NCI-H1417 treated with DMSO at 0.1 percent for 48 hours (cell line): ENCODE results near the gene ATP6V0C.
A peak's percentile ranks its signal among the peaks of the same experiment; 100 is the strongest.

Experiments used
- DNase-seq: peaks from one replicate; lab custom pipeline; 2025; lab: John Stamatoyannopoulos, UW

Gene ATP6V0C

DNA sequence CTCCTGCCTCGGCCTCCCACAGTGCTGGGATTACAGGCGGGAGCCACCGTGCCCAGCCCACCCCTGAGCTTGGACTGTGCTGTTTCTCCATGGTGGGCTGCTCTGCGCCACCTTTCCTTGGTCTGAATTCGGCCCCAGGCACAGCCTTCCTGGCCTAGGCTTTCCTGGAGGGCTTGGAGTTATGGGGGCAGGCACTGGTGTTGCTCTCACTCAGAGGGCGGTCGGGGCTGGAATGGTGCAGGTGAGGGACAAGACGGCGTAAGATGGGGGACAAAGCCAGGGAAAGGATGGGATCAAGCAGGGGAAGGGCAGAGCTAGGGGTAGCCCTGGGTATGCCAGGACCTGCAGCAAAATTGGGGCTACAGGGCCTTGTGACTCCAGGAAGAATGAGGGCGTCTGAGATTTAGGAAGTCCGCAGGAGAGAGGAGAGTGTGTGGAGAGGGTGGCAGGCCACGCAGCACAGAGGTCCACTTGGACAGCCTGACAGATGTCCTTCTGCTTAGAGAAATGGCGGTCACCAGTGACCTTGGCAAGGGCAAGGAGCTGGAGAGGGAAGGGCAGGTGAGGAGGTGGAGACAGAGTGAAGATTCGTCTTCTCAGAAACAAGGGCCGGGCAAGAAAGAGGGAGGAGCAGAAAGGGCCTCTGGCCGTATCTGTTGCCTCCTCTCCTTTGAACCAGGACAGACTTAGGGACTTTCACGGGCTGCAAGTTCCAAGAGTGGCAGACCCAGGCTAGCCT lies 1.6 kb upstream of the ATP6V0C start:
- no peak for DNase-seq

DNA sequence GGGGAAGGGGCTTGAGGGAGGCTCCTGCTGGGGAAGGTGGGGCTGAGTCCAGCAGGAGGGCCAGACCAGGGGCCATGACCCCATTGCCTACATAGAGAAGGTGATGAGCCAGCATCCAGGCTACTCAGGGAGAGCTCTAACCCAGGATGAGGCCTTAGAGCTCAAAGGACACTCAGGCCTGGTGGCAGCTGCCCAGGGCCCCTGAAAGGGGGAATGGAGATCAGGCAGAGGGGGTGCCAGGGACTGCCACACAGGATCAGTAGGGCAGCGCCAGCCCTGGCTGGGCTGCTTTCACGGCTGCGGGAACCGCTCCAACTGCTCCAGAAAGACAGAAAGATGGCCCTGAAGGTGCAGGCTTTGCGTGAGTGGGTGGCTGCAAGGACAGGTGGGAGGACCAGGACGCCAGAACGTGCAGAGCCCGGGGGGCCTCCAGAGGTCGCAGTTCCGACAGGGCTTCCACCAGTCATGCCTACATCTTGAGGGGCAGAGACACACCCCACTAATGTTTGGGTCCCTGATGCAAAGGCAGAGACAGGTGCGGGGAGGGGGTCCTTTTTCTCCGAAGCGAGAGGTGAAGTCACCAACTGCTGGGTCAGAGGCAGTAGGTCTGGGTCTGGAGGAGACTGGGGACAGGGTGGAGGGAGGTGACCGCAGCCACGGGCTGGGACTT lies 882 bp upstream of the ATP6V0C start:
- DNase-seq, result no peak

DNA sequence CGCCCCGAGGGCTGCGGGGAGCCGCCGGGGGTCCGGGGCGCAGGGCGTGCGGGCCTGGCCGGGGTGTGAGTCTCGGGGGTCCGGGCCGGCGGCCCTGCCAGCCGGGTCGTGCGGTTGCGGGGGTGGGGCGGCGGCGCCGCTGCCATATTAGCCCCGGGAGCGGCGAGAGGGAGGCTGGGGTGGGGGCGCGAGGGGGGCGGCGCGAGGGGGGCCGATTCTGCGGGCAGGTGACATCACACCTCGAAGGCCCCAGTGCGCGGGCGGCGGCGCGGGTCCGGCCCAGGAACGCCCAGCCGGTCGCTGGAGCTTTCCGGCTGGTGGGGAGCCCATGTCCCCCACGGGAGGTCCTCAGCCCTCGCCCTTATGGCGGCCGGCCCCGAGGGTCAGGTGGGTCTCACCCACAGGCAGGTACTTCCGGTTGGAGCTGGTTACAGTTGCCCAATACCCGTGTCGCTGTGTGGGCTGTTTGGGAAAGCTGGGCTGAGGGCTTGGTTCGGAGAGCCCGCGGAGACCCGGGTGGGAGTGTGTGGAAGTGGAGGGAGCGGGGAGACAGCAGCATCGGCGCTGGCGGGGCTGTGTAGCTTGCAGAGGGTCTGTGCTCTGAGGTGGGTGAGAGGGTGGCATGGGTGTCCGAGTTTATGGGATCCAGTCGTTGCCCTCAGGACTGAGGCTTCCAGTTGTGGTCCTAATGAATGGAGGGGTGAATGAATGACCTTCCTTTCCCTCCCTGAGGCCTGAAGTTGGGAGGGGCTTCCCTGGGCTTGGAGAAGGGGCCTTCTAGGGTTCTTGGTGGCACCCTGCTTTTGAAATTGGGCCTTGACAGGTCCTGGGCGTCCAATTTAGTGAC lies 804 bp downstream of the ATP6V0C start:
- no peak for DNase-seq

DNA sequence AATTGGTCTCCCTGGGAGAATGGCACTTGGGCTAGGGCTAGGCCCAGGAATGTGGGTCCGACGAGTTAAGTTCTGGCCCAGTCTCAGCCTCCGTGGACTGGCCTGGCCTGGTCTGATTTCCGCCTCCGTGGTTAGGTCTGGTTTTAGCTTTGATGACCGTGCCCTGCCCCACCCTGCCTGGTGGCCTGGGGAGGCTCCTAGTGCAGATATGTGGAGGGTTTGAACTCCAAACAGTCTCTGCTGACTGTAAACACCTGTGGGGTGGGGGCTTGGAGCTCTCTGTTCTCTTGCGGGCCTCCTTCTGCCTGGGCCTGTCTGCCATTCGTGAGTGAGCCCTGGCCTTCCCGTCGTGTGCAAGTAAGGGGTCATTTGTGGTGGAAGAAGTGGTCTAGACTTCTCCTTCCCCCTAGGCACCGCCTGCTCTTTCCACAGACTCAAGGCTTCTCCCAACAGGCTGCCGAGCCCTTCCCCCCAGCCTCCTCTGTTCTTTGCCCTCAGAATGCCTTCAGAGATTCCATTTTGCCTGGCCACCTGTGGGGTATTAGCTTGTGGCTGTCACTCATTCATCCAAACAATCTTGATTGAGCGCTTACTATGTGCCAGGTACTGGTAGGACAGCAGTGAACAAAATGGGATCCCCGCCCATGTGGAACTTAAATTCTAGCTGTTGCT lies 1.6 kb downstream of the ATP6V0C start:
- DNase-seq, result no peak

DNA sequence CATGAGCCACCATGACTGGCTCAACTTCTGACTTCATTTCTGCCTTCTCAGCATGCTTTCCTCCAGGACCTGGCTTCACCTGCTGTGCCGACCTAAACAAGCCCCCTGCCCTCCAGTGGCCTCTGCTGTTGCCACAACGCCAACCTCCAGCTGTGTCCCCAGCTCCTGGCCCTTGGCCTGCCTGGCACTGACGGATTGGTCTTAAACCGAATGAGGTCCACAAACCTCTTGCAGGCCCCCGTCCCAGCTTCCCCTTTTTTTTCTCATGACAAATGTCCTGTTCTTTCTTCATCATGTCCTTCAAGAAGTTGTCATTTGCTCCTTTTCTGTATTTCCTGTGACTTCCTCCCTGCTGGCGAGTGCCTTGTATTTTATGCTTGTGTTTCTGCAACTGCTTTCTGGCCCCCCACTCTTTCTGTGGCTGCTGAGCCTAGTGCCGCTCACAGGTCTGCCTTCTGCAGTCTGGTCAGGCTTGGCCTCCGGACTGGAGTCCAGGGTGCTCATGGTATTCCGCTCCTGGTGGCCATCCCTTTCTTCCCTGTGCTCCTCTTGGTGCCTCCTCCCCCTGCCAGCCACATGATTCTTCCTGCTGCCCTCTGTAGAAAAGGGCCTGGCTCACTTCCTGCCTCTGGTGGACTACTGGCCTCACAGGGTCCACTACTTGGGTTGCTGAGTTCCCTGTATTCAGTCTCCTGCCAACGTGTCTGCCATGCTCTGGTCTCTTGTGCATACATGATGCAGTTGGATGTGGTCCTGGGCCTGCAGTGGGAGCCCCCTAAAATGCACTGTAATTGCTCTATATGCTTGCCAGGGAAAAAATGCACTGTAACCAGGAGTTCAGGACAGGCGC lies 2.9 kb downstream of the ATP6V0C start:
- no peak for DNase-seq

DNA sequence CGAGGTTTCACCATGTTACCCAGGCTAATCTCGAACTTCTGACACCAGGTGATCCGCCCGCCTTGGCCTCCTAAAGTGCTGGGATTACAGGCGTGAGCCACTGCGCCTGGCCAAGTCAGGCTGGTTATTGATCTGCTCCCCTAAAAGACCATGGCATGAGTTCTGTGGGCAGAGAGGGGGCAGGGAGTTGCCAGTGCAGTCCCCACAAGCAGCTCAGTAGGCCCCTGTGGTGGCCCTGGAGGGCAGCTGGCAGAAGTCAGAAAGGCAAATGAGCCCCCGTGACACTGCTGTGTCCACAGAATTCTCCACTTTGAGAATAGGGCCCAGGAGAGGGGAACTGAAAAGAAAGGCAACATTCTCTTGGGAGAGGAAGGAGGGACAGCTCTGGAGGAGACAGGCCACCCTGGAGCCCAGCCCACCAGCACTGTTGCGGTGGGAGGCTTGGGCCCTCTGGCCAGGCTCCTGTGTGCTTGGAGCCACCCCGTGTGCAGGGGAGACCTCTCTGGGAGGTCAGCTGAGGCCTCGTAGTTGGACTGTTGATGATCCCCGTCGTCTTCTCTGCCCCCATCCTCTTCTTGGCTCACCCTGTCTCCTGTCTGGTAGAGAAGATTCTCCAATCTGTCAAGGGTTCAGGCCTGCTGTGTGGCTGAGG lies 4.3 kb downstream of the ATP6V0C start:
- DNase-seq, result no peak

DNA sequence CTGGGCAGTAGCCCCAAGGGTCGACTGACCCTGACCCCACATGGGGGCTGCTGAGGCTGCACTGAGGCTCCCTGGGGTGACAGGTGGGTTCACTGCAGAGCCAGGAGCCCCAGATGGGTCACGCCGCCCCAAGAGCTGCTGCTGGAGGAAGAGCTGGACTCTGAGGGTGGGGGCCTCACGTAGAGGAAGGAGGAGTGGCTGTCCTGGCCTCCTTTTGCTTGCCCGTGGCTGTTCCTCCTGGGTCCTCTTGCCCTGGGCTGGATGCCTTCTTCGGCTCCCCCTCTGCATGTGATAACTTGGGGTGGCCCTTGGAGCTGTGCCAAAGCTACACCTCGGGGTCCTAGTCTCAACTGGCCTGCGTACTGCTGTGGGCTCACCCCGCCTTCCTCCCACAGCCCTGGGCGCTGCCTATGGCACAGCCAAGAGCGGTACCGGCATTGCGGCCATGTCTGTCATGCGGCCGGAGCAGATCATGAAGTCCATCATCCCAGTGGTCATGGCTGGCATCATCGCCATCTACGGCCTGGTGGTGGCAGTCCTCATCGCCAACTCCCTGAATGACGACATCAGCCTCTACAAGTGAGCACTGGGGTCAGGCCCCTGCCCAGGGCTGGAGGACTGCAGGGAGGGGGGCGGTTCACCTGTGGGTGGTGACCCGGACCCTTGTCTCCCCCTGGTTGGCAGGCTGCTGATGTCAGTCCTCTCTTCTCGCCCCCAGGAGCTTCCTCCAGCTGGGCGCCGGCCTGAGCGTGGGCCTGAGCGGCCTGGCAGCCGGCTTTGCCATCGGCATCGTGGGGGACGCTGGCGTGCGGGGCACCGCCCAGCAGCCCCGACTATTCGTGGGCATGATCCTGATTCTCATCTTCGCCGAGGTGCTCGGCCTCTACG lies 5.3 kb downstream of the ATP6V0C start:
- DNase-seq, result no peak

DNA sequence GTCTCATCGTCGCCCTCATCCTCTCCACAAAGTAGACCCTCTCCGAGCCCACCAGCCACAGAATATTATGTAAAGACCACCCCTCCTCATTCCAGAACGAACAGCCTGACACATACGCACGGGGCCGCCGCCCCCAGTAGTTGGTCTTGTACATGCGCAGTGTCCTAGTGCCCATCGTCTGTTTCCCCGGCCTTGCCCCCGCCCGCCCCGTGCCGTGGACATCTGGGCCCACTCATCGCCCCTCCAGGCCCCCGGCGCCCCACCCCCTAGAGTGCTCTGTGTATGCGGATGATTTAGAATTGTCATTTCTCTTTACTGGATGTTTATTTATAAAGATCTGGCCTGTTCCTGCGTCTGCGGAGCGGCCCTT lies 5.9 kb downstream of the ATP6V0C start:
- no peak for DNase-seq

DNA sequence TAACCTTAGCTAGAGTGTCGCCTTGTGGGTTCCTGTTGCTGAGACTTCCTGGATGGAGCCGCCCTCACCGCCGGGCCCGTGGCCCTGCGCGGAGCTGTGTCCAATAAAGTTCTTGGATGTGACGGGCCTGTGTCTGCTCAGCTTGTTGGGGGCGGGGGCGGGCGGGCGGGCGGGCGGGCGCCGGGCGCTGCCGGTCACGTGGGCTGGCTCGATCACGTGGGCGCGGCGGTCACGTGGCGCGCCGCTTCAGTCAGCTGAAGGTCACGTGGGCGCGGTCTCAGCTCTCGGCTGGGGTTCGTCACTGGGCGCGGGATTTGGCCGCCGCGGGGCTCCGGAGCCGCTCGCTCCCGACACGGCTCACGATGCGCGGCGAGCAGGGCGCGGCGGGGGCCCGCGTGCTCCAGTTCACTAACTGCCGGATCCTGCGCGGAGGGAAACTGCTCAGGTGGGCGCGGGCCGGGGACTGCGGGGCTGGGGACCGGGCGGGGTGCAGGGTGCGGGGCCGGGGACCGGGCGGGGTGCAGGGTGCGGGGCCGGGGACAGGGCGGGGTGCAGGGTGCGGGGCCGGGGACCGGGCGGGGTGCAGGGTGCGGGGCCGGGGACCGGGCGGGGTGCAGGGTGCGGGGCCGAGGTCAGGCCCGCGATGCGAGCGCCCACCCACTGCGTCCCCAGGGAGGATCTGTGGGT lies 6.5 kb downstream of the ATP6V0C start, which contains the start of gene AMDHD2:
Gene AMDHD2 (plus strand): TSS at position 275 of the 687 bp plus-strand sequence. CDS start 88 bp downstream, at position 363.
- DNase-seq, result peak; percentile 4

DNA sequence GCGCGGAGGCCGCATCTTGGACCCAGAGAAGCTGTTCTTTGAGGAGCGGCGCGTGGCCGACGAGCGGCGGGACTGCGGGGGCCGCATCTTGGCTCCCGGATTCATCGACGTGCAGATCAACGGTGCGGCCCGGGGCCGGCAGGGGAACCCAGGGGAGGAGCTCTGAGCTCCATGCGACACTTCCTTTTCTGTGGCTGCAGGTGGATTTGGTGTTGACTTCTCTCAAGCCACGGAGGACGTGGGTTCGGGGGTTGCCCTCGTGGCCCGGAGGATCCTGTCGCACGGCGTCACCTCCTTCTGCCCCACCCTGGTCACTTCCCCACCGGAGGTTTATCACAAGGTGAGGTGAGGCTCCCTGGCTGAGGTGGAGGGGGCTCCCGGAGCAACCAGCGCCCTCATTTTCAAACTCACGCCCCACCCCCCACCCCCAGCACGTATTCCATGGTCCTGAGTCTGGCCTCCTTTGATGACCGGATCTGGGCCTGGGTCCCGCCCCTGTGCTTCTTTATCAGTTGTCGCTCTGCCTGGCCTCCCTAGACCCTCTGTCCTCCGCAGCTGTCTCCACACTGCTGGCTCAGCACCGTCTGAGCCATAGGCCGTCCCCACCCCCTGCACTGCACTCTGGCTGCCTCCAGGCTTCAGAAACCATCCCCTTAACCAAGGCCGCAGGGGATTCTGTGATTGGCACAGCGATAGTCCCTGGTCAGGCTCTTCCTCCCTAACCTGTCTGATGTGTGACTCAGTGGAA lies 7.2 kb downstream of the ATP6V0C start:
- DNase-seq, result no peak

DNA sequence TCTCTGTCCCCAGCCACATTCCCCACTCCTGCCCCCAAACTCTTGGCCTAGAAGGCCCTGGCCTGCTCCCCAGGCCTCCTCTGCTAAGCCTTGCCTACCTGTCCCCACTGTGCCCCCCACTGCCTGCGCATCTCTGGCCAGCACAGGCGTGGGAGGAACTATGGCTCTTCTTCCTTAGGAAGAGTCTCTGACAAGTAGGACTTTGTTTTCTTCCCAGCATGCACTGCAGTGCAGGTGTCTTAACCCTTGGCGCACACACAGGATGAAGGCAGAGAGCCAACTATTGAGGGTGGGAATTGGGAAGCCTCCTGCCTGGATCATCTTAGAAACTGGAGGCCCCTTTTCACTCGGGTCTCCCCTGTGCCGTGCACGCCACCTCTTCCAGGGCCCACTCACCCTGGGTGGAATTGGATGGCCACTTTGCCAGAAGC lies 10.1 kb downstream of the ATP6V0C start:
- DNase-seq, result no peak

DNA sequence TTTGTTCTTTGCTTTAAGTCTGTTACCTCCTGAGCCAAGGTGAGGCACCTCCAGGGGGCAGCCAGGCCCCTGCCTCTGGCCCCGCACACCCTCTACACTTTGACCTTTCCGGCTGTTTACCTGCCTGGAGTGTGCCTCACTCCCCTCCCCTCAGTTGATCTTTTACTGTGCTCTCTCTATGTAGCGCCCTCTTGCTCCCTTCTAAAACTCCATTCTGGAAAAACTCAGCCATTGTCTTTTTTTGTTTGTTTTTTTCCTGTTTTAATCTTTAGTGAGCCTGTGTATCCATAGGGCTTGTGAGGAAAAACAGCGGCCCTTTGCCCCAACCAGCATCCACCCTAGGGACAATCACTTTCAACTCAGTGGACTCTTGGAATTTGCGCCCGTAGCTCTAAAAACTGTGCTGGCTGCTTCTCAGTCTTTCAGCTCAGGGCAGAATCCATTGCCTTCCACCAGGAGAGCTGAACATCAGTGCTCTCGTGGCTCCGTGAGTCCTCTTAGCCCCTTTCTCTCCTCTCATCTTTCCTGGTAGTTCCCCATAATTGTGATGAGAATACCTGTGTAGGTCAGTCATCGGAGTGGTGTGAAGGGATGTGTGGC lies 10.7 kb downstream of the ATP6V0C start:
- DNase-seq, result no peak

DNA sequence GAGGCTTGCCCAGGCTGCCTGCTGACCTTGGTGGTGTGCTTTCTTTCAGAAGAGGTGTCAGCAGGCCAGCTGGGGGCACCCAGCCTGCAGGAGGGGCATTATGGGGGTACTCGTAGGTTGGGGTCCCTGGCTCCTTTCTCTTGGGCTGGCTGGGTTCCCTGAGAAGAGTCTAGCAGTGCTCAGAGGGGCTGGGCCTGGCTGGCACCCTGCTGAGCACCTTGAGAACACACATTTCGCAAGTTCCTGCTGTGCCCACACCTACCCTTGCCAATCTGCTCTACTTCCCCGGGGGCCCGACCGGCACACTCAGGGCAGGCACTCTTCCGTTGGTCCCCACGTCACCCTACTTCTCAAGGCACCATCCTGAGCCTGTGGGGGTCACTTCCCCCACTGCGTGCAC lies 12.4 kb downstream of the ATP6V0C start:
- no peak for DNase-seq

DNA sequence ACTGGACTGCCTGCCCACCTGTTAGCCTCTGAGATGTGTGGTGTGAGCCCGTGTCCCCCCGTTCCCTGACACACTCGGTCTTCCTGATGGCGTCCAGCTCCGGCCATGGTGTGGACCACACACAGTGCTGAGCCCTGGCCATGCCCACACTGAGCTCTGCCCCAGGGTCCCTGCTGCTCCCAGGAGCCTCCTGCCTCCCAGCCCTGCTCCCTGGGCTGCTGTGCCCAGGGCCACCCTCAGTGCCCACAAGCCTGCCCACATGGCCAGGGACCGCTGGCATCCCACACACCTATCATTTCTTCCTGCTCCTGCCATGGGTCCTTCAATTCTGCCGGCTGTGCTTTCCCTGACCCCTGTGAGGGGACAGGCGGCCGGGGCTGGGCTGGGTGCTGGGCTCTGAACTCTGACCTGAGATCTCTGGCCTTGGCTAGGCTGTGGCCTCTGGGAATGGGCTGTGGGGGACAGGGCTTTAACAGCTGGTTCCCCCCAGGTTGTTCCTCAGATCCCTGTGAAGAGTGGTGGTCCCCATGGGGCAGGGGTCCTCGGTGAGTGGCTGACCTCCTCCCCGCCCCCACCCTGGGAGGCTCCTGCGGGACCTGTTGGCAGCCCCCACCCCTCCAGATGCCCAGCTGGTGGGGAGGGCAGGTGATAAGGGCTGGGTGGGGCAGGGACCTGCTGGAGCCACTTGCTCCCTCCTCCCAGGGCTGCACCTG lies 13.5 kb downstream of the ATP6V0C start:
- no peak for DNase-seq

DNA sequence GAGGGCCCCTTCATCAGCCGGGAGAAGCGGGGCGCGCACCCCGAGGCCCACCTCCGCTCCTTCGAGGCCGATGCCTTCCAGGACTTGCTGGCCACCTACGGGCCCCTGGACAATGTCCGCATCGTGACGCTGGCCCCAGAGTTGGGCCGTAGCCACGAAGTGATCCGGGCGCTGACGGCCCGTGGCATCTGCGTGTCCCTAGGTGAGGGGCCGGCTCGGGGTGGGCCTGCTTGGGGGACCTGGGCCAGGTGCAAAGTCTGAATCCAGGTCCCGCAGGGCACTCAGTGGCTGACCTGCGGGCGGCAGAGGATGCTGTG lies 14.0 kb downstream of the ATP6V0C start:
- no peak for DNase-seq

DNA sequence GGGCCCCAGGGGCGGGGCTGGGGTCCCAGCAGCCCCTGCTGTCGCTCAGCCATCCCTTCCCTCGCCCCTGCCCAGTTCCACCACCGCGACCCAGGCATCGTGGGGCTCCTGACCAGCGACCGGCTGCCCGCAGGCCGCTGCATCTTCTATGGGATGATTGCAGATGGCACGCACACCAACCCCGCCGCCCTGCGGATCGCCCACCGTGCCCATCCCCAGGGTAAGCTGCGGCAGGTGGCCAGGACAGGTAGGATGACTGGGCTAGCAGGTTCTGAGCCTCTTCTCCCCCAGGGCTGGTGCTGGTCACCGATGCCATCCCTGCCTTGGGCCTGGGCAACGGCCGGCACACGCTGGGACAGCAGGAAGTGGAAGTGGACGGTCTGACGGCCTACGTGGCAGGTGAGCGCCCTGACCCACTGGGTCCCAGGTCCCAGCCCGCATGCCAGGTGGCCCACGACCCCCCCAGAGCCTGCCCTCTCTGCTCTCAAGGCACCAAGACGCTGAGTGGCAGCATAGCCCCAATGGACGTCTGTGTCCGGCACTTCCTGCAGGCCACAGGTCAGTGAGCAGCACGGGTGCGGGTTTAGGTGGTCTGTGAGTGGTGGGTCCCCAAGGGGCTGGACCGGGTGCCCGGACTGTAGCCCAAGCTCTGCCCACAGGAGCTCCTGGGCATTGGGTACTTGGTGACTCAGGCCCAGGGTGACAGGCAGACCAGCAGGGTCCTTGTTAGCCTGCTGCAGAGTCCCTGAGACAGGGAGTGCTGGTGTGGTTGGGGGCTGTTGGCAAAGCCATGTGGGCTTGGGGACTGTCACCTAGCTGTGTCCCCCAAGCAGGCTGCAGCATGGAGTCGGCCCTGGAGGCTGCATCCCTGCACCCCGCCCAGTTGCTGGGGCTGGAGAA lies 14.7 kb downstream of the ATP6V0C start:
- DNase-seq, result no peak
